HG02840 (cell line): ENCODE data around the gene SMARCC2.

Source experiments
- ATAC-seq: cut with Tn5 transposase; IDR thresholded peaks from one replicate; pipeline ENCODE4 v1.9.1; 2021; ENCODE audit warnings: mild to moderate bottlenecking, moderate library complexity, moderate number of reproducible peaks; ENCODE audit not compliant: unreplicated experiment, low FRiP score

SMARCC2 gene

DNA sequence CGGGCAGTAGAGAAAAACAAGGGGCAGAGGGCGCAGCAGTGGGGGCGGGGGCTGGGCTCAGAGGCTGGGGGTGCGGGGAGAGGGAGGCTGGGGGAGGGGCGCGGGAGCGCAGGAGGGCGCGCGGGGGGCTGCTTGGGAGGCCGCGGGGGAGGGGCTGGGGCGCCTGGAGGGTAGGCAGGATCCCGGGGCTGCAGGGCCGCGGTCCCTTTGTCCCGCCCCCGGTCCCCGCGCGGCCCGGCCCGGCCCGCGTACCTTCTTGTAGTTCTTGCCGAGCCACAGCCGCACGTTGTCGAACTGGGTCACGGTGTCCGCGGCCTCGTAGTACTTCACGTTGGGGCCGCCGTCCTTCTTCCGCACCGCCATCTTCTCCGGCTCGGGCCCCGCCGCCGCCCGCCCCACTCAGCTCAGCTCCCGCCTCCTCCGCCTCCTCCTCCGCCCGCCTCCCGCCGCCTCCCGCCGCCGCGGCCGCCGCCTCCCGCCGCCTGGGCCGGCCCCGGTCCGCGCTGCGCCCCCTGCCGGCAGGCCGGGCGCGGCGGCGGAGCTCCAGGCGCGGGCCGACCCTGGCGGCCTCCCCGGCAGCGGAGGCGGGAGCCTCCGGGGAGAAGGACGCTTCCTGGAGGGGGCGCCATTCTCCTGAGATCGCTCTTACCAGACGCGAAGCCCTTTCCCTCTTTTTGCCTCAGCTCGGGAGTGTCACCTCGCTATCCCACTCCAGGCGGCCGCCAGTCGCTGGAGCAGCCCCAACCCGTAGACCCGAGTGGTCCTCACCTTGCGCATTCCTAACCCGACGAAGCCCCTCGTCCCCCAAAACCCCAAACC, at the start of gene SMARCC2:
Gene SMARCC2, minus strand, starts transcription at position 385 of the 819 bp plus-strand sequence. Its CDS starts 22 bp downstream, at position 363.
- ATAC-seq, result no peak

DNA sequence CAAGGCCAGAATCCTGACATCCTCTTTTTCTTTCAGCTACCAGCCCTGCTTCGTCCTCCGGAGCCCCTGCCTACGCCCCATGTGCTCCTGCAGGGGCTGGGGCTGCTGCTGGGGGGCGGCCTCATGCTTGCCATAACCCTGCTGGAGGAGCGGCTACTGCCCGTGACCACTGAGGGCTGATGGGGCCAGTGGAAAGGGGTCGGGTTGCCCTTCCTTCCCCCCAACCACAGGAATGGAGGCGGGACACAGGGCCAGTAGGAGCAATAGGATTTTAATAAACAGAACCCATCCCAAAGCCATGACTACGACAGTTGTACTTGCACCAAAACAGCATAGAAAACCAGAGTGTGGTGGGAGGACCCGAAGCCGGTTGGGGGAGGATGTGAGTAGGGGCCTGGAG, 48.3 kb upstream of the SMARCC2 start:
- no peak for ATAC-seq

DNA sequence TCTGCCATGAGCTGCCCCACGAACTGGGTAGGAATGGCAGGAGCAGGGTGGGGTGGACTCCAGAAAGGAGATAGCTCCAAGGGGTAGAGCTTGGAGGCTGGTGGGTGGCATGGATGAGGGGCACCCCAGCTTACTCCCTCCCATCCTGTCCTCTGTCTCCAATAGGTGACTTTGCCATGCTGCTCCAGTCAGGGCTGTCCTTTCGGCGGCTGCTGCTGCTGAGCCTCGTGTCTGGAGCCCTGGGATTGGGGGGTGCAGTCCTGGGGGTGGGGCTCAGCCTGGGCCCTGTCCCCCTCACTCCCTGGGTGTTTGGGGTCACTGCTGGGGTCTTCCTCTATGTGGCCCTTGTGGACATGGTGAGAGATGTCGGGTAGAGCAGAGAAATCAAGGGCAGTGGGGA, 47.7 kb upstream of the SMARCC2 start:
- no peak for ATAC-seq

DNA sequence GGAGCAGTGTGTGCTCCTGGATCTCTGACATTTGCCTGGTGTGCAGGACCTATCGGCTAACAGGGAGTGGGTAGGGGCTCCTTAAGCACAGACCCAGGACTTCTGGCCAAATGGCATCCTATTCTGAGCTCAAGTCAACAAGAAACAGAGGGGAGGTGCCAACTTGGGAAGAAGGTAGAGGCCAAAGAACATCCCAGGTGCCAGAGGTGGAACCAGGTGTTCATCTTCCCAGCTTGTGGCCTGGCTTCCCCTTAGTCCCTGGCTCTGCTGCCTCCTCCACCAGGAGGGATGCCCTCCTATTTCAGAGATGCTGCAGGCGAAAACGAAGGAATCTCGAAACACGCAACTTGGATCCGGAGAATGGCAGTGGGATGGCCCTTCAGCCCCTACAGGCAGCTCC, 46.8 kb upstream of the SMARCC2 start:
- ATAC-seq, result no peak

DNA sequence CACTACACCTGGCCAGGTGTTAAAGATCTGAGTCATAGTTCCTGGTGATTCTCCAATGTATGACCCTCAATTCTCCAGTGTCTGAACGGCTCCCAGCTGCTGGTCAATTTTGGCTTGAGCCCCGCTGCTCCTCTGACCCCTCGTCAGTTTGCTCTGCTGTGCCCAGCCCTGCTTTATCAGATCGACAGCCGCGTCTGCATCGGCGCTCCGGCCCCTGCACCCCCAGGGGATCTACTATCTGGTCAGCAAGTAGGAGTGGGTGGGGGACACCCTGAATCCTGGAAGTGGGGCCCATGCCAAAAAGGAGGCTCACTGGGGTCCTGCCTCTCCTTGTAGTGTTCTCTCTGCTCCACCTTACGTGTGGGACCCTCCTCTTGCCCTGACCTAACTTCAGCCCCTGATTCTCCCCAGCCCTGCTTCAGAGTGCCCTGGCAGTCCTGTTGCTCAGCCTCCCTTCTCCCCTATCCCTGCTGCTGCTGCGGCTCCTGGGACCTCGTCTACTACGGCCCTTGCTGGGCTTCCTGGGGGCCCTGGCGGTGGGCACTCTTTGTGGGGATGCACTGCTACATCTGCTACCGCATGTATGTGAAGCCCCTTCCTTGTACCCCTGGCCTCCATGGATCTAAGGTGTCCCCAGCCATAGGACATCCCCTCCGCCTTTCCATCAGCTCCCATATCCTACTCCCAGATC, 45.6 kb upstream of the SMARCC2 start:
- ATAC-seq, result no peak

GRCh38 chr12:56231184-56231582, 41.9 kb upstream of the SMARCC2 start:
- no peak for ATAC-seq

GRCh38 chr12:56230432-56231183, 41.3 kb upstream of the SMARCC2 start:
- ATAC-seq, result no peak

DNA sequence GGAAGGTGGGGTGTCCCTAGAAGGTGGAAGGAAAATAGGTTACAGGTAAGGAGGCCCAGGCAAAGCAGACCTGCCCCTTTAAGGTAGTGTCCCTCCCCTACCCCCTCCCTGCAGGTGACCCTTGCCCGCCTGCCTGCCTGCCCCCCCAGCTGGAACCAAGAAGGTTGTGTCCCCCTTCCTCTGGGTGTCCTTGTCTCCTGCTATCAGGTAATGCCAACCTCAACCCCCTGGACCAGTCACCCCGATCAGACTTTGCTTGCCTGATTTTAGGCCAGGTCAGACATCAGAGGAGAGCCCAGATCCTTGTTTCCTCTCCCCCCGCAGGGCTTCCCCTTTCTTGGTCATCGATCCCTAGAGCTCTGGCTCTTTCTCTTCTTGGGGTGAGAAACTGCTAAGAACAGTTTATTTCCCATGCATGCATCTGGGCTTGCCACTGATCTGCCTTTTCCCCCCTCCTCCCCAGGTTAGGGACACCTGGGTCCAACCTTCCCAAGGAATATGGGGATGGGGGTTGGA, 40.7 kb upstream of the SMARCC2 start, which contains the start of gene SLC39A5:
Gene SLC39A5, plus strand, starts transcription at position 136 of the 516 bp plus-strand sequence. CDS start 1,224 bp downstream, outside the sequence.
- ATAC-seq, result no peak

GRCh38 chr12:56229082-56229481, 39.8 kb upstream of the SMARCC2 start:
- no peak for ATAC-seq

GRCh38 chr12:56224954-56225353, 35.7 kb upstream of the SMARCC2 start:
- no peak for ATAC-seq

DNA sequence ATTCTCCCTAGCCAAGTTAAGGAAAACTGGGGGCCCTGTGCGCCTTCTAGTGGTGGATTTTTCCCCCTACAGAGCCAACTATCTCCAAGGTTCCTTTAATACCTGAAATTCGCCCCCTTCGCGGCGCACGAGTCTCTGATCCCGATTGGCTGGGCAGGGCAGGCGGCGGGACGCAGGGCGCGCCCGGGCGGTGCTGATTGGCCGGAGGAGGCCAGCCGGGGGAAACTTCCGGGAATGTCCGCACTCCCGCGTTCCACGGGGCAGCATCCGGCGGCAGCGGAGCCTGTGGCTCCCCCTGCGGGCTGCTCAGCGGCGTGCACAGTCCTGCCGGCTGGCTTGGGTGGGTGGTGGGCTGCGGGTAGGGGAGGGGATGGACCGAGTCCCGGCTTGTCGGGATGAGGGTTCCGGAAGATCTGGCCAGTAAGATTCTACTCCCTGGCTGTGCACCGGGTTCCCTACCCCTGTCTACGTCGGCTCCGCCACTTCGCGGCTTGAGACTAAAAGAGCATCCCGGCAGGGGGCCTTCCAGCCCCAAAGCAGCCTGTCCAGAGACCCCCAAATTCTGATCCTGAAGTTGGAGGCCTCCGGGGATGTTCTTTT, 34.9 kb upstream of the SMARCC2 start, which contains the start of gene NABP2:
Gene NABP2, plus strand, starts transcription at position 241 of the 600 bp plus-strand sequence. CDS start 515 bp downstream, outside the sequence.
- peak; percentile 56 for ATAC-seq

- ATAC-seq, result no peak
Measured at GRCh38 chr12:56223571-56224101, 34.4 kb upstream of the SMARCC2 start.

DNA sequence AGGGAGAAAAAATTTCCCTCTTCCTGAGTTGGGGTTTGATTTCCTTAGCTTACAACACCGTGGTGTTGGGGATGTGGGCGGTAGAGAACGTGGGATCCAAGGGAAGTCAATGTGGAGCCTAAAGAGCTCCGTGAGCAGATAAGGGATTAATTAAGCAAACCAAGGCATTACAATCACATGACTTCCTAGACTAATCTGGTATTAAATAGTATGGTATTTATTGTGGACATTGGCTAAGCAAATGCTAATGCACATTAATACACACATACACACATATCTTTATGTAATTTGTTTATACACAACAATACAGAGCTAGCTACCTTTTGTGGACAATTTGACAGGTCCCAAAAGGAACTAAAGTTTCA, 33.2 kb upstream of the SMARCC2 start:
- no peak for ATAC-seq

DNA sequence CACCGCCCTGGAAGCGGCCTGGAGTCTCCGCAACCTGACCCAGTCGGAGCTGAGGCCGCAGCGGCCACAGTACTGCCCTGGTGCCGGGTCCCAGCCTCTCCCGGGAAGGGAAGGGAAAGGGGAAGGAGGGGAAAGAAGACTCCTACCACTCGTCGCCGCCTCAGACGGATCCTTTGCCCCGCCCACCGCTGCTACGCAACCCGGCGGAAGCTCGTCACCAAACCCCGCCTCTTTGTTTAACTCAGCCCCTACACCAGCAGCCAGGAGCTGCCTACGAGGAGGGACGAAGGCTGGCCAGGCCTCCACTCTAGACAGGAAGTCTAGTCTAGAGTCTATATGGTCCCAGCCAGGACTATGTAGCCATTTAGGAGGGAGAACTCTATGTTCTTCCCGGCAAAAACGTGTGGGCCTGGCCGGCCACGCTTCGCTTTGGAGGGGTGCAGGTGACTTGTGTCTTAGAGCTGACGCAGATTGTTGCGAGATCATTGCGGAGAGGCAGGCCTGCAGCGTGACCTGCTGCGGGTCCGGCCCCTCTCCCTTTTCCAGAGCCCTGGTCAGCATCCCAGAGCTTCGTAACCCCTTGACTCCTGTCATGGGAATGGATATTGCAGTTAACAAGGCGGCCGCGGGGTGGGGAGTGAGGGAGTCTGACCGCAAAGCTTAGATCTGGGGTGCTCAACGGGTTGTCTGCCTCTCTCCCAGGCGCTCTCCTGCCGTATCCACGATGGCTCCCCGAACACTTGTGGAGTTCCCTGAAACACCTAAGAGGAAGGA, 32.7 kb upstream of the SMARCC2 start, which contains the start of gene RNF41:
Gene RNF41, minus strand, starts transcription at position 166 of the 774 bp plus-strand sequence. CDS start 7,875 bp downstream, outside the sequence.
- peak; percentile 82 for ATAC-seq

DNA sequence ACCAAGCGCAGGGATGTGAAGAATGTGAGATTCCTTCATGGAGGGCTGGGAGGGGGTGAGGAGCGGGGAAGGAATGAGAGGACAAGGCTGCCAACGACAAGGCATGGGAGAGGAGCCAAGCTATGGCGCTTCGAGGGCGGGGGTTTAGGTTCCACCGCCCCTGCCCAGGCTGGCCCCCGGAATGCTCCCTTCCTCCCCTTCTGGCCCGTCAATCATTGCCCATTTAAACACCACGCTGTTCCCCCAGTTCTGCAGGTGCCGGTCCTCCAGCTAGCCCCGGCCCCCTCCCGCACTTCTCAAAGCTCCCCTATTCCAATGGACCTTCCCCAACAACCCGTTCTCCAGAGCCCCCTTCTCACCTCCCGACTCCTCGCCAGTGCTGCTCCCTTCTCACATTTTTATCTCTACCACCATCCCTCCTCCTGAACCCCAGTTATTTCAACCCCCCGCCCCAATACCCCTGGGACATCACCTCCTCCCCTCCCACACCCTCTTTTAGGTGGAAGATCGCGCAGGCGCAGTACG, 32.0 kb upstream of the SMARCC2 start:
- no peak for ATAC-seq

DNA sequence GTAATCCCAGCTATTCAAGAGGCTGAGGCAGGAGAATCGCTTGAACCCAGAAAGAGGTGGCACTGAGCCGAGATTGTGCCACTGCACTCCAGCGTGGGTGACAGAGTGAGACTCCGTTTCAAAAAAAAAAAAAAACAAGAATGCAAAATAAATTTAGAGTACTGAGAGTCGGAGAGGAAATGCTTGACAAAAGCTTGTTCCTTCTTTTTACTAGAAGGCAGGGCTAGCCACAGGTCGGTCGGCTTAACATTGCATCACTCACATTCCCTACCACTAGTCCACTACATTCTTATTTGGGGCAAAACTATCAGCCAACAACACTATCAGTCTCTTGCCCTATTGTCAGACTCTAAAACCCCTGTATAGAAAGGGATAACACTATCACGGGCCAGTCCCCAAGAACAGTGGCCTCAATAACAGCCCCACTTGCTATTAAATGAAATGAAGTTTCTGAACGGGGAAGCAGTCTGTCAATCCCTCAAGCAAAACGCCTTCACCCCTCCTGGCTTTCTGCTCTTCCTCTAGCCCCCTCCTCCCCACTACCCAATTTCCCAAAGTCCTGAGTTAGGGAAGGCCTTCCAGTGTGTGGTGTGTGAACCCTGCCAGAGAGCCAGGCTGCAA, 31.4 kb upstream of the SMARCC2 start:
- ATAC-seq, result no peak

DNA sequence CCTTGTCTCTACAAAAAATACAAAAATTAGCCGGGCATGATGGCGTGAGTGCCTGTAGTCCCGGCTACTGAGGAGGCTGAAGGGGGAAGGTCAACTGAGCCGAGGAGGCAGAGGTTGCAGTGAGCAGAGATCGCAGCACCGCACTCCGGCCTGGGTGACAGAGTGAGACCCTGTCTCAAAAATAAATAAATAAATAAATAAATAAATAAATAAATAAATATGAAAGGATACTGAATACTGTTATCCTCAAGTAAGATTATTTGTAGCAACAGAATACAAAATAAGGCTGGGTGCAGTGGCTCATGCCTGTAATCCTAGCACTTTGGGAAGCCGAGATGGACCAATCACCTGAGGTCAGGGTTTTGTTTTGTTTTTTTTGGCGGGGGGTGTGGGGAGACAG, 30.6 kb upstream of the SMARCC2 start:
- no peak for ATAC-seq

DNA sequence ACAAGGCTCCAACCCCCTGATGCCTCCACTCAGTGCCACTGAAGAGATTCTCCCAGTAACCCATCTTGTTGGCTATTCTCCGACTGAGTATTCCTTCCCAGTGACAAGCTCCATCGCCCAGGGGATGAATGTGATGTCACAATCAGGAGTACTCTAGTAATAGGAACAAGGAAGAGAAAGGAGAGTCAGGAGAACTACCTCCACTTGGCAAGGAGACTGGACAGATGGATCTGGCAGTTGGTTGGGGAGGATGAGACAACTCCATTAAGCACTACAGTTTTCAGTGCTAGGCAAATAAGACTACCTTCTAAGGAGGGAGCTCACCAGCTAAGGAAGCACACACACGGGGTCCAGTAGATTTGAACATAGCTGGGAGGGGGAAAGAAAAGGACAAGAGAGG, 27.2 kb upstream of the SMARCC2 start:
- ATAC-seq, result no peak
